SK-N-SH treated with all-trans-retinoic acid at 6 μM for 48 hours (cell line): ENCODE measurements around the gene CACNA1I.

Experiments used
- ATAC-seq: fragments of 200-7000 bp; cut with Tn5 transposase; 3 replicates; pipeline ENCODE4 v1.9.1; 2020; ENCODE audit warnings: mild to moderate bottlenecking, moderate library complexity
- ARNTL ChIP-seq: fragments of 450-650 bp; formaldehyde crosslinking; IDR thresholded peaks from 2 replicates; pipeline ENCODE4 v1.5.0; 2020; ENCODE audit warnings: low read depth, mild to moderate bottlenecking, moderate library complexity, borderline replicate concordance
- BACH2 ChIP-seq: fragments of 250-450 bp; sonication (Bioruptor Pico); IDR thresholded peaks from 2 replicates; pipeline ENCODE4 v1.9.0; 2021; ENCODE audit warnings: mild to moderate bottlenecking, borderline replicate concordance
- CREB5 ChIP-seq: fragments of 250-450 bp; sonication (Bioruptor Pico); IDR thresholded peaks from 2 replicates; pipeline ENCODE4 v1.5.1; 2020; ENCODE audit warnings: low read depth, mild to moderate bottlenecking, moderate library complexity
- CSDC2 ChIP-seq: fragments of 250-450 bp; sonication (Bioruptor Pico); IDR thresholded peaks from 2 replicates; pipeline ENCODE4 v1.5.0; 2020; ENCODE audit warnings: mild to moderate bottlenecking, moderate library complexity
- CSRNP3 ChIP-seq: fragments of 250-450 bp; sonication (Bioruptor Pico); IDR thresholded peaks from 2 replicates; pipeline ENCODE4 v1.5.1; 2021; ENCODE audit warnings: mild to moderate bottlenecking, moderate library complexity
- ESRRG ChIP-seq: fragments of 250-450 bp; sonication (Bioruptor Pico); IDR thresholded peaks from 2 replicates; pipeline ENCODE4 v1.6.1; 2021; ENCODE audit warnings: mild to moderate bottlenecking
- GLIS3 ChIP-seq: fragments of 250-450 bp; sonication (Bioruptor Pico); IDR thresholded peaks from 2 replicates; pipeline ENCODE4 v1.5.0; 2020; ENCODE audit warnings: mild to moderate bottlenecking, moderate library complexity
- ISL1 ChIP-seq: fragments of 250-450 bp; sonication (Bioruptor Pico); IDR thresholded peaks from 2 replicates; pipeline ENCODE4 v2.1.2; 2022; ENCODE audit warnings: mild to moderate bottlenecking, moderate library complexity
- OSR1 ChIP-seq: fragments of 250-450 bp; sonication (Bioruptor Pico); IDR thresholded peaks from 2 replicates; pipeline ENCODE4 v1.8.0; 2022; ENCODE audit warnings: moderate library complexity, mild to moderate bottlenecking, inconsistent platforms
- PATZ1 ChIP-seq: fragments of 250-450 bp; sonication (Bioruptor Pico); IDR thresholded peaks from 2 replicates; pipeline ENCODE4 v1.8.0; 2020; ENCODE audit warnings: mild to moderate bottlenecking, moderate library complexity, borderline replicate concordance
- POU6F1 ChIP-seq: fragments of 250-450 bp; sonication (Bioruptor Pico); IDR thresholded peaks from 2 replicates; pipeline ENCODE4 v1.8.0; 2021; ENCODE audit warnings: low read depth, mild to moderate bottlenecking, moderate library complexity, borderline replicate concordance
- PPARA ChIP-seq: fragments of 250-450 bp; sonication (Bioruptor Pico); IDR thresholded peaks from 2 replicates; pipeline ENCODE4 v1.5.0; 2020; ENCODE audit warnings: mild to moderate bottlenecking, borderline replicate concordance
- RARB ChIP-seq: fragments of 250-450 bp; sonication (Bioruptor Pico); IDR thresholded peaks from 2 replicates; pipeline ENCODE4 v1.8.0; 2021; ENCODE audit warnings: mild to moderate bottlenecking, moderate library complexity
- SNAI2 ChIP-seq: fragments of 250-450 bp; sonication (Bioruptor Pico); IDR thresholded peaks from 2 replicates; pipeline ENCODE4 v1.5.0; 2020; ENCODE audit warnings: mild to moderate bottlenecking, moderate library complexity
- TCF4 ChIP-seq: fragments of 250-450 bp; sonication (Bioruptor Pico); IDR thresholded peaks from 2 replicates; pipeline ENCODE4 v1.8.0; 2021; ENCODE audit warnings: mild to moderate bottlenecking, moderate library complexity, borderline replicate concordance
- TOX ChIP-seq: fragments of 250-450 bp; sonication (Bioruptor Pico); IDR thresholded peaks from 2 replicates; pipeline ENCODE4 v1.8.0; 2021; ENCODE audit warnings: mild to moderate bottlenecking, moderate library complexity, borderline replicate concordance
- TSHZ2 ChIP-seq: fragments of 250-450 bp; sonication (Bioruptor Pico); IDR thresholded peaks from 2 replicates; pipeline ENCODE4 v1.5.0; 2020; ENCODE audit warnings: mild to moderate bottlenecking, moderate library complexity
- ZC3H10 ChIP-seq: fragments of 250-450 bp; sonication (Bioruptor Pico); IDR thresholded peaks from 2 replicates; pipeline ENCODE4 v1.5.1; 2021; ENCODE audit warnings: mild to moderate bottlenecking, moderate library complexity
- ZFP30 ChIP-seq: fragments of 450-650 bp; formaldehyde crosslinking; IDR thresholded peaks from 2 replicates; pipeline ENCODE4 v1.5.0; 2022; ENCODE audit warnings: mild to moderate bottlenecking, moderate library complexity
- ZNF565 ChIP-seq: fragments of 450-650 bp; formaldehyde crosslinking; conservative IDR thresholded peaks from 2 replicates; pipeline ENCODE4 v1.5.0; 2020; ENCODE audit warnings: low read depth, mild to moderate bottlenecking, moderate library complexity
- ZNF70 ChIP-seq: fragments of 450-650 bp; formaldehyde crosslinking; IDR thresholded peaks from 2 replicates; pipeline ENCODE4 v1.5.0; 2020; ENCODE audit warnings: mild to moderate bottlenecking, moderate library complexity

The CACNA1I gene

GRCh38 chr22:39611360-39611759, 40.8 kb downstream of the CACNA1I start:
- TF ChIP-seq TSHZ2 (CRISPR knock-in tag): no peak
- TF ChIP-seq ESRRG (CRISPR knock-in tag): no peak
- TF ChIP-seq SNAI2 (CRISPR knock-in tag): no peak
- no peak for TF ChIP-seq CSRNP3 (CRISPR knock-in tag)
- TF ChIP-seq ZC3H10 (CRISPR knock-in tag): no peak
- no peak for TF ChIP-seq OSR1 (CRISPR knock-in tag)
- no peak for TF ChIP-seq PATZ1 (CRISPR knock-in tag)
- no peak for TF ChIP-seq ZNF70 (CRISPR knock-in tag)
- TF ChIP-seq POU6F1 (CRISPR knock-in tag): no peak
- TF ChIP-seq RARB (CRISPR knock-in tag): no peak
- TF ChIP-seq ZNF565 (CRISPR knock-in tag): no peak
- no peak for TF ChIP-seq TOX (CRISPR knock-in tag)
- no peak for TF ChIP-seq TCF4 (CRISPR knock-in tag)
- no peak for TF ChIP-seq CREB5
- TF ChIP-seq ZFP30 (CRISPR knock-in tag): no peak
- ATAC-seq: no peak

- ATAC-seq: no peak
- TF ChIP-seq CSDC2 (CRISPR knock-in tag) (no peak), ZFP30 (CRISPR knock-in tag) (no peak), GLIS3 (no peak), CREB5 (no peak), ZNF565 (CRISPR knock-in tag) (no peak), ZC3H10 (CRISPR knock-in tag) (no peak), ISL1 (CRISPR knock-in tag) (no peak), POU6F1 (CRISPR knock-in tag) (no peak), BACH2 (no peak), SNAI2 (CRISPR knock-in tag) (no peak), TSHZ2 (CRISPR knock-in tag) (no peak), ARNTL (CRISPR knock-in tag) (no peak), ZNF70 (CRISPR knock-in tag) (no peak), CSRNP3 (CRISPR knock-in tag) (no peak), PPARA (CRISPR knock-in tag) (no peak)
These were observed 42.4 kb downstream of the CACNA1I start for GRCh38 chr22:39612811-39613548.
